Measurements from ENCODE around the gene VWA3A. TPM values are rescaled to one million over a fixed set of nuclear protein-coding genes. Genes with fewer than 3 reads are reported as not detected.

The VWA3A gene
- total and polyA plus RNA-seq, 2 experiments from 2014 or later: 0.45 TPM; not detected in 1

GRCh38 chr16:22205577-22206012 lies 113.3 kb downstream of the VWA3A start:
- no peaks in the 10 kb centered on the region for H3K9me2 ChIP-seq (ENCODE audit: insufficient read depth)
- ATAC-seq (no peak), DNase-seq (ENCODE audit: low spot score) (no peak)
- no peaks in the 10 kb centered on the region for H3K27me3 ChIP-seq (ENCODE audit: insufficient read depth)
- no peak overlapping the region for H2AFZ ChIP-seq
- peak overlapping the region; percentile 66 for H3K4me2 ChIP-seq
- Mint-ChIP-seq H3K27me3 (ENCODE audit: insufficient read depth, low read depth, poor library complexity) (peaks cover 18% of the 10 kb centered on the region), H3K27ac (peak overlapping the region; percentile 85; the same call in 1 of the 2 replicates), H3K36me3 (ENCODE audit: low read depth) (peaks cover 9% of the 10 kb centered on the region), H3K4me1 (peaks cover 12% of the 10 kb centered on the region), H3K4me3 (peak overlapping the region; percentile 89), H3K9me3 (peaks cover 2% of the 10 kb centered on the region; the same call in 2 of the 3 replicates)
- H3K36me3 ChIP-seq (ENCODE audit: insufficient read depth): no peaks in the 10 kb centered on the region
- peaks cover 24% of the 10 kb centered on the region for H3K4me1 ChIP-seq (ENCODE audit: insufficient read depth)
- peaks cover 22% of the 10 kb centered on the region for H3F3A ChIP-seq (replicated peaks; ENCODE audit: low read depth)
- peak overlapping the region; percentile 96 for H3K4me3 ChIP-seq
- H3K27ac ChIP-seq (ENCODE audit: low read depth): peak overlapping the region; percentile 57; the same call in 1 of the 2 replicates
- no peak for TF ChIP-seq EZH2phosphoT487 (IDR thresholded peaks at IDR 0.05; ENCODE audit: unreplicated experiment)
- TF ChIP-seq ZNF114 (CRISPR knock-in tag; IDR thresholded peaks at IDR 0.05): no peak
- TF ChIP-seq ZNF462 (CRISPR knock-in tag; IDR thresholded peaks at IDR 0.05): no peak
- TF ChIP-seq CTCF (conservative IDR thresholded peaks at IDR 0.05; ENCODE audit: low read depth in 2 of 2): no peak
- no peak for TF ChIP-seq ZNF331 (CRISPR knock-in tag; IDR thresholded peaks at IDR 0.05; ENCODE audit: low read depth)
- no peak for TF ChIP-seq EZH2 (IDR thresholded peaks at IDR 0.05; ENCODE audit: low read depth, unreplicated experiment)
- TF ChIP-seq NANOG (IDR thresholded peaks at IDR 0.05; ENCODE audit: borderline replicate concordance): no peak
- TF ChIP-seq REST (IDR thresholded peaks at IDR 0.05; ENCODE audit: unreplicated experiment): no peak
- no peak for TF ChIP-seq STAT1 (IDR thresholded peaks at IDR 0.05; ENCODE audit: unreplicated experiment)
- TF ChIP-seq JUNB (IDR thresholded peaks at IDR 0.05; ENCODE audit: unreplicated experiment): no peak
- TF ChIP-seq POLR2AphosphoS5 (IDR thresholded peaks at IDR 0.05; ENCODE audit: low read depth): no peak
- peaks cover 40% of the 10 kb centered on the region for H3K79me2 ChIP-seq (replicated peaks; ENCODE audit: insufficient read depth)
- H4K20me1 ChIP-seq (replicated peaks; ENCODE audit: insufficient read depth): peaks cover 13% of the 10 kb centered on the region
